Medulla oblongata (tissue), 1 donor: ENCODE data around the gene RAD9A.
"Not testable (repeated sequence)": the region's sequence is repeated elsewhere in the genome, so short reads cannot be mapped to it uniquely, and the experiment has no call there.

Experiments
- DNase-seq: peaks from one replicate; pipeline ENCODE4 v3.0.0-alpha.2; 2015; ENCODE audit errors: extremely low spot score

The RAD9A gene

DNA sequence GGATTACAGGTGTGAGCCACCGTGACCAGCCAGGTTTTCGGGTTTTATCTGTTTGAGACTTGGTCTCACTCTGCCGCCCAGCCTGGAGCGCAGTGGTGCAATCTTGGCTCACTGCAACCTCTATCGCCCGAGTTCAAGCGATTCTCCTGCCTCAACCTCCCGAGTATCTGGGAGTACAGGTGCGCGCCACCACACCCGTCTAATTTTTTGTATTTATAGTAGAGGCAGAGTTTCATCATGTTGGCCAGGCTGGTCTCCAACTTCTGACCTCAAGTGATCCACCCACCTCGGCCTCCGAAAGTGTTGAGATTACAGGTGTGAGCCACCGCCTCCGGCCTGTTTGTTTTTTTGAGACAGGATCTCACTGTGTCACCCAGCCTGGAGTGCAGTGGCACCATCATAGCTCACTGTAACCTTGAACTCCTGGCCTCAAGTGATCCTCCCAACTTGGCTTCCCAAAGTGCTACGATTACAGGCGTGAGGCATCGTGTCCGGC, 35.6 kb downstream of the RAD9A start:
- DNase-seq = not testable (repeated sequence)

DNA sequence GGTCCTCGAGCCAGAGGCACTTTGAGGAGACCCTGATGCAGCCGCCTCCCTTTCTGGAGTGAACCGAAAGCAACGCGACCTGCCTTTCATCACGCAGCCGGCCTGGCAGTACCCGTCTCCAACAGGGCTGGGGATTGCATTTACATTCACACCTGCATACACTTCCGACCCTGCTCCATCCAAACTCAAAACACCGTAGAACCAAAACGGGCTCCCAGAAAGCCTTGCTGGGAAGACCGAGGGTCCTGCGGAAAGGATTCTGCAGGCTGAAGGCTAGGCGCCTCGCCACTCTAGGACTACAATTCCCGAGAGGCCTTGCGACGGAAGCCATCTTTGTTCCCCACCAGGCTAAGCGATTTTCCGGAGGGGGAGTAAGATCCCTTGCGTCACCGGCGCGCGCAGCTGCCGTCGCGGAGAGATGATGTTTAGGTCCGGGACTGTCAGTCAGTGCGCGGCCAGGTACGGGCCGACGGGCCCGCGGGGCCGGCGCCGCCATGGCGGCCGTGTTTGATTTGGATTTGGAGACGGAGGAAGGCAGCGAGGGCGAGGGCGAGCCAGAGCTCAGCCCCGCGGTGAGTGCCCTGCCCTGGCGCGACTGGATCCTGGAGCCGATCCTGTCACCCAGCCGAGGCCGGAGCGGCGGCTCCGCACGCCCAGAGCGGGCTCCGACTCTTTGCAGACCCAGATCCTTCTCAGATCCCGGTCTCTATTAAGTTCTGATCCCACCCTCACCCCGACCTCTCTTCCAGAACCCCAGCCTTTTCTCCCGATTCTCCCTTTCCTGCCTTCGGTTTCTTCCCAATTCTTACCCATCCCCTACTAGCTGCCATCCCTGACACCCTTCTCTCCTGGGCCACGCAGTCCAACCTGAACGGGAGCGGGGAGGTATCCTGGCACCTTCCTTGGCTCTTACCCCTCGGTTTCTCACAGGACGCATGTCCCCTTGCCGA, 36.5 kb downstream of the RAD9A start, which contains the start of gene RPS6KB2:
RPS6KB2 (plus strand) TSS at position 443 of the 950 bp plus-strand sequence; CDS start at position 495, 52 bp downstream.
- peak; percentile 98 for DNase-seq

DNA sequence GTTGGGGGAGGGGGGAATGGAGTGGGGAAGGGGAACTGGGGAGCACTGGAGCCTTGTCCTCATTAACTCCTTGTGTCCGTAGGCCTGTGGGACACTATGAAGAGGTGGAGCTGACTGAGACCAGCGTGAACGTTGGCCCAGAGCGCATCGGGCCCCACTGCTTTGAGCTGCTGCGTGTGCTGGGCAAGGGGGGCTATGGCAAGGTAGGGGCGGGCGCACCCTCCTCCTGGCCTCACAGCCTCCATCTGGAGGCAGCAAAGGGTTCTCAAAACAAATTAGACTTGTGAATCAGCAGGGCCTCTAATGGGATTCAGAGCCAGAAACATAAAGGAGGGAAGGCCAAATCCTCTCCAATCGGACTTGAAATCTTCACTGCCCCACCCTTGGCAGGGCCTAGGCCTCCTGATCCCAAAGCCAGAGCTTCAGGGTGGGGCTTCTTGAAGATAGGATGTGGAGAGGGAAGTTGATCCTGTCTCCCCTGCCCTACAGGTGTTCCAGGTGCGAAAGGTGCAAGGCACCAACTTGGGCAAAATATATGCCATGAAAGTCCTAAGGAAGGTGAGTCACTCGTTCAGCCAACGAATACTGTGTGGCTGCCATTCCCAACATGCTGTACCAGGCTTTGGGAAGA, 37.4 kb downstream of the RAD9A start:
- no peak for DNase-seq

DNA sequence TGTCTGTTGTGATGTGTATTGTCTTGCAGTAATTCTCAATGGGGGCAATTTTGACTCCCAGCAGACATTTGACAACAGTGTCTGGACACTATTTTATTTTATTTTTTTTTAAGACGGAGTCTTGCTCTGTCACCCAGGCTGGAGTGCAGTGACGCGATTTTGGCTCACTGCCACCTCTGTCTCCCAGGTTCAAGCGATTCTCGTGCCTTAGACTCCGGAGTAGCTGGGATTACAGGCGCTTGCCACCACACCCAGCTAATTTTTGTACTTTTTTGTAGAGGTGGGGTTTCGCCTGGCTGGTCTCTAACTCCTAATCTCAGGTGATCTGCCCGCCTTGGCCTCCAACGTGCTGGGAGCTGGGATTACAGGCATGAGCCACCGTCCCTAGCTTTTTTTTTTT, 37.9 kb downstream of the RAD9A start:
- no peak for DNase-seq

DNA sequence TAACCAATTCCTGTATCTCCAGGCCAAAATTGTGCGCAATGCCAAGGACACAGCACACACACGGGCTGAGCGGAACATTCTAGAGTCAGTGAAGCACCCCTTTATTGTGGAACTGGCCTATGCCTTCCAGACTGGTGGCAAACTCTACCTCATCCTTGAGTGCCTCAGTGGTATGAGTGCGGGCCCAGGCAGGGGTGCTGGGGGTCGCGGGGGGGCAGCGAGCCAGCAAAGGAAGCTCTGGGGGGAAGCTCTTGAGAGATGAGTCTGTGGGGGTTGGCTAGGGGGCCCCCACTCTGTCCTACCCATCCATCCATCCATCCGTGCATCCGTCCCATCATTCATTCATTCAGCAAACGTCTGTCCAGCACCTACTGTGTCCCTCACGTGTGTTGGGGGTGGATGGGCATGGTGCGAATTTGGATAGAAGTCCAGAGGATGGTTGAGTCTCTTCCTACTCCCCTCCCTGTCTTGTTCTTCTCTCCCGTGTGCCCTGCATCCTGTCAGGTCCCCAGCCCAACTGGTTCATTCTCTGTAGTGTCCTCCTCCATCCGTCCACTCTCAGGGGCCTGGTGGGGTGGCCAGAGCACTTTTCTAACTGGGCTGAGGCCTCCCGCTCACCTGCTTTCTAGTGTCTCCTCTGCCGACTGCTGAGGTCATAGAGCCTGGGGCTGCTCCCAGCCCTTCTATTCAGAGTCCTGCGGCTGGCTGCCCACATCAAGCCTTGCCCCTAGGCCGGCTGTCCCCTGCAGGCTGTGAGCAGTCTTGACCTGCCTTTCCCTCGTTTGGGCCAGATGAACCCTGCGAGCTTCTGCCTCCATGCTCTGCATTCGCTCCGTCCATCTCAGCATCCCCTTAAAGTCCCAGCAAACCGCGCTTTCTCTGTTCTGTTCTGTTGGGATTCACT, 39.8 kb downstream of the RAD9A start:
- DNase-seq = no peak

DNA sequence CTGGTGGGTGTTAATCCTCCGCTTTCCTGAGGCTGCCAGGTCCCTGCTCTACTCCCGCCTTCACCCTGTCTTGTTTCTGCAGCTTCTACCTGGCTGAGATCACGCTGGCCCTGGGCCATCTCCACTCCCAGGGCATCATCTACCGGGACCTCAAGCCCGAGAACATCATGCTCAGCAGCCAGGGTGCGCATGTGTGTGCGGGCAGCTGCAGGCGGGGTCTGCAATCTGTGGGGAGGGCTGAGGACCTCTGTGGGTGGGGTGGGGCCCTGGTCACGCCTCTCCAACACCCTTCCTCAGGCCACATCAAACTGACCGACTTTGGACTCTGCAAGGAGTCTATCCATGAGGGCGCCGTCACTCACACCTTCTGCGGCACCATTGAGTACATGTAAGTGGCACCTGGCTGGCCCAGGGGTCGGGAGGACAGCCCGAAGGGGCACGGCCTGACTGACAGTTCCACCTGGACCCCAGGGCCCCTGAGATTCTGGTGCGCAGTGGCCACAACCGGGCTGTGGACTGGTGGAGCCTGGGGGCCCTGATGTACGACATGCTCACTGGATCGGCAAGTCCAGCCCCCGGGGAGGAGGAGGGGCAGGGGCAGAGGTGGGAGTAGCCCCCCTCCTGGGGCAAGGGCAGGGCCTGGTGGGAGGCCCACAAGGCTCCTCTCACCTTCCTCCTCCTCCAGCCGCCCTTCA, 41.0 kb downstream of the RAD9A start:
- DNase-seq = no peak

DNA sequence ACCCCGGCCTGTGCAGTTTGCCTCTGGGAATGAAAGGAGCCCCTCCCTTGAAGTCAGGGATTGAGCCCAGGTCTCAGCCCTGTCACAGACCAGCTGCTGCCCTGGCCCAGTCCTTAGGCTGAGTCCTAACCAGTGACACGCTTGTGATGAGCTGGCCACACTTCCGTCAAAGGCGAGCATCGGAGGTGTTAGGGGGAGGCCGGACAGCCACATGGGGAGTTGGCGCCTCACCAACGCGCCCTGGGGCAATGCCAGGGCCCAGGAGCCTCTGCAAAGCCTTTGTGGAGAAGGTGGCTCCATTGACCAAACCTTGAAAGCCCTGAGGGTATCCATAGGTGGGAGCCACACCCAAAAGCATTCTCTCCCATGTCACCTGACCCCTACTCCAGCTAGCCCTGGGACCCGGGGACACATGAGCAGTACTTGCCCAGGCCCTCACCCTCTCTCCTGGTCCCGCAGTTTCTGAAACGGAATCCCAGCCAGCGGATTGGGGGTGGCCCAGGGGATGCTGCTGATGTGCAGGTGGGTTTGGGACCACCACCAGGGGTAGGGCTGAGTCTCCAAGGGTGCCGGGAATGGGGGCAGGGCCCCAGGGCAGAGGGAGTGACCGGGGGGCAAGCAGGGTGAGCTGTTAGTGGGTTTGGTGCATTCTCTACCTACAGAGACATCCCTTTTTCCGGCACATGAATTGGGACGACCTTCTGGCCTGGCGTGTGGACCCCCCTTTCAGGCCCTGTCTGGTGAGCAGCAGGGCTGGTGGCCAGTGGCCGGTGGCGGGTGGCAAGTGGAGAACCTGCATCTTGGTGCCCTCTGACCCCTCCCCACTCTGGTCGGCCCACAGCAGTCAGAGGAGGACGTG, 42.0 kb downstream of the RAD9A start:
- DNase-seq = no peak

DNA sequence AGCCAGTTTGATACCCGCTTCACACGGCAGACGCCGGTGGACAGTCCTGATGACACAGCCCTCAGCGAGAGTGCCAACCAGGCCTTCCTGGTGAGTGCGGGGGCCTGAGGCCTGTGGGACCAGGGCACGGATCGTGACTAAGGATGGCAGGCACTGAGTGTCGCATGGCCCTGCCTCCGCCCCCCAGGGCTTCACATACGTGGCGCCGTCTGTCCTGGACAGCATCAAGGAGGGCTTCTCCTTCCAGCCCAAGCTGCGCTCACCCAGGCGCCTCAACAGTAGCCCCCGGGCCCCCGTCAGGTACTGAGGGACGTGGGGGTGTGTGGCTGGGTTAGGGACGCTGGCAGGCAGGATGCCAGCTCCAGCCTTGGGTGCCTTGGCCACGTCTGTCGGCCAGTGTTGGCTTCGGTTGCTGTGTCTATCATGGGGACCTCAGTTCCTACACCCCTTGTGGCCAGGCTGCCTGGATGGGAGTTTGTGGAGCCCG, 42.7 kb downstream of the RAD9A start:
- no peak for DNase-seq

DNA sequence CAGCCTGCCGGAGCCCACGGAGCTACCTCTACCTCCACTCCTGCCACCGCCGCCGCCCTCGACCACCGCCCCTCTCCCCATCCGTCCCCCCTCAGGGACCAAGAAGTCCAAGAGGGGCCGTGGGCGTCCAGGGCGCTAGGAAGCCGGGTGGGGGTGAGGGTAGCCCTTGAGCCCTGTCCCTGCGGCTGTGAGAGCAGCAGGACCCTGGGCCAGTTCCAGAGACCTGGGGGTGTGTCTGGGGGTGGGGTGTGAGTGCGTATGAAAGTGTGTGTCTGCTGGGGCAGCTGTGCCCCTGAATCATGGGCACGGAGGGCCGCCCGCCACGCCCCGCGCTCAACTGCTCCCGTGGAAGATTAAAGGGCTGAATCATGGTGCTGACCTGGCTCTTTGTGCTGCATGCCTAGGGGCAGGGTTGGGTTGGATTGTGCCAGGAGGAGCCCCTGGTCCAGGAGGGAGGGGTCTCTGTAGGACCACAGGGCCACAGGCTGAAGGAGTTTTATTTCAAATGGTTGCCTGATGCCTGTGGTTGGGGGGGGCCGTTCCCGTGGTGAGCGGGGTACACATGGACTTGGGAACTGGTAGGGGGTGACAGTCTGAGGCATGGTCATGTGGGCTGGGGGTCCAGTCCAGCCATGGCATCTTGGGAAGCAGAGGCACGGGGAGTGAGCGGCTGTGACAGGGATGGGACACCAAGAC, 43.4 kb downstream of the RAD9A start:
- DNase-seq = no peak

DNA sequence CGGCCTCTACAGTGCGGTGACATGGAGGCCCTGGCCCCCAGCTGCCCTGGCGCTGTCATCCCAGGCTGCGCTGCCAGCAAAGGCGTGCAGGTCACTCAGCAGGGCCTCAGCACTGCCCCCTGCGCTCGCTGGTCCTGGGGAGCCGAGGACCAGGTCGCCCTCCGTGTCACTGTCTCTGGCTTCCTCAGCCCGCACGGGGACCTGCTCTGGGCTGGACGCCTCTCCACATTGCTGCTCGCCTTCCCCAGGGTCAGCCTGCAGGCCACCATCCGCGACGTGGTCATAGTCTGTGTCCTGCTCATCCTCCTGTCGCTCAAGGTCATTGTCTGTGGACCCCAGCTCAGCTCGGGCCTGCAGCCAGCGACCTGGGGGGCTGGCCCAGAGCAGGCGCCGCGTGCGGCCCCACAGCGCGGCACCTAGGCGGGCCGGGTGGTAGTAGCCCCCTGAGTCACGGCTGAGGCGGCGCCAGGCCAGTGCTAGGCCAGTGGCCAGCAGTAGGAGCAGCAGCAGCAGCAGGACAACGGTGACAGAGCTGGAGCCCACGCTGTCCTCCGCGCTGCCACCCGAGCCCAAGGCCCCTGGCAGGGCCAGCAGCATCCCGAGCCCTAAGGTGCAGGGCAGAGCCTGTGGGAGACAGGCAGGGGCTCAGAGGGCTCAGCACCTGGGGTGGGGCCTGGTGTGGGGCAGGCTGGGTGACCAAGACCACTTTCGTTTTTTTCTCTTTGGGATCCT, 44.1 kb downstream of the RAD9A start:
- no peak for DNase-seq

DNA sequence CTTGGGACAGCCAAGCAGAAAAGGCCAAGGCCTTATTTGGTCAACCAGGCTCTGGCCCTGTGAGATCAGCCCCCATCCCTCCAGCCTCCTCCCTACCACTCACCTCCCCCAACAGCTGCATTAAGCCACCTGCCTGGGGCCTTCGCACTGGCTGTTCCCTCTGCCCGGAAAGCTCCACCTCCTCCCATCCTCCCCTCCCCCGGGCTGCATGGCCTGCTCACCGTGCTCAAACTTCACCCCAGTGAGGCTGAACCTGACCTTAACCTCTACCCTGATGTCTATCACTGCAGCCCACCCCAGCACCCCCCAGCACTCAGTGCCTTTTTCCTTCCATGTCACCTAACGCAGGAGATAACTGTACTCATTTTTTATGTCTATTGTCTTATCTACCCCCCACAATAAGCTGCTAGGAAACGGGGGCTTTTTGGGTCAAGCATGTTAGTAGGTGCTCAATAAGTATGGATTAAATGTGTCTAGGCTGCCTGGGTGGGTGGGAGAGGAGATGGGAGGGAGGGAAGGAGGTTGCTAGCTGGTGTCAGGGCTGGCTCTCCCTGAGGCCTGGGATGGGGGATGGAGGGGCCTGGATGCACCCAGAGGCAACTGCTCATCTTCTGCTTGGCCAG, 44.8 kb downstream of the RAD9A start:
- no peak for DNase-seq

DNA sequence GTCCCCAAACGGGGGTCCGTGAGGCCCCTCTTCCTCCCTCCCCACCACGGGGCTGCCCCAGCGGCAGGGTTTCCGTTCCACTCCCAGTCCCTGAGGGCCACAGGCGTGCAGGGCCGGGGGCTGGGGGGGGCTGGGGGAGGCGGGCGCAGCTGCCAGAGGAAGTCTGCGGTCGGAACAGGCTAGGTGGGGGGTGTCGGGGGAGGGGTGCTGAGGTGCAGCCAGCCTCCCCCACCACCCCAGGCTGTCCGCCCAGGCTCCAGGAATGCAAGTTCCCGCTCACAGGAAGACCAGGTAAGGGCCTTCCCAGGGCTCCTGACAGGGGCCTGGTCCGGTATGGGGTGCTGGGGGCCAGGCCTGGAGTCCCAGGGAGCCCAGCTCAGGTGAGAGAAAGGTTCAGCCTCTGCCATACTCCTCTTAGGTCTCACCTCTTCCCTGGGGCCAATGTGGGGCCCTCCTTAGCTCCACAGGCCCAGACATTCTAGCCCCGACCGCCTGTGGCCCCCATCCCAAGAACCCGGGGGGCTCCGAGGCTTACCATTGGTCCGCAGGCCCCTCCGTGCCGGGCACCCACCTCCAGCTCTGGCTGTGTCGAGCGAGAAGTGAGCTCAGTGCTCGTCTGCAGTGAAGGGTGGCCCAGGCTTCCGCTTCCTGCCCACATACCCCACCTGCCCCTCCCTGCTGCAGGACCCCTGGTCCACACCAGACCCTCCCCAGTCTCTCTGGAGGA, 45.5 kb downstream of the RAD9A start, which contains the start of gene PTPRCAP:
PTPRCAP (minus strand) TSS at position 601 of the 727 bp plus-strand sequence; CDS start at position 538, 63 bp downstream.
- DNase-seq = no peak

DNA sequence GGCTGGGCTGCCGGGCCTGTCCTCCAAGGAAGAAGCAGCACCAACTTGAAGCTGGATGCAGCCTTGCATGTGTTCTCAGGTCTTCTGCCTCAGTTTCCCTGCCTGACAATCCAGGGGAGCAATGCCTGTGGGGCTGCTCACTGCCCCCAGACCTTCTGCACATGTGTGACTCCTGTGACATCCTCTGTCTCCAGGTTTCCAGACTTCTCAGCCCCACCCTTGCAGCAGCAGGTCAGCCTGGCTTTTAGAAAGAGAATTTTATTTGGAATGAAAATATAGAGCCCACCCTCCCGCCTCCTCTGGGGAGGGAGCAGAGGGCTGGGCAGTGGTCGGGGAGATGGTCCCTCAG, 46.0 kb downstream of the RAD9A start:
- DNase-seq = no peak

DNA sequence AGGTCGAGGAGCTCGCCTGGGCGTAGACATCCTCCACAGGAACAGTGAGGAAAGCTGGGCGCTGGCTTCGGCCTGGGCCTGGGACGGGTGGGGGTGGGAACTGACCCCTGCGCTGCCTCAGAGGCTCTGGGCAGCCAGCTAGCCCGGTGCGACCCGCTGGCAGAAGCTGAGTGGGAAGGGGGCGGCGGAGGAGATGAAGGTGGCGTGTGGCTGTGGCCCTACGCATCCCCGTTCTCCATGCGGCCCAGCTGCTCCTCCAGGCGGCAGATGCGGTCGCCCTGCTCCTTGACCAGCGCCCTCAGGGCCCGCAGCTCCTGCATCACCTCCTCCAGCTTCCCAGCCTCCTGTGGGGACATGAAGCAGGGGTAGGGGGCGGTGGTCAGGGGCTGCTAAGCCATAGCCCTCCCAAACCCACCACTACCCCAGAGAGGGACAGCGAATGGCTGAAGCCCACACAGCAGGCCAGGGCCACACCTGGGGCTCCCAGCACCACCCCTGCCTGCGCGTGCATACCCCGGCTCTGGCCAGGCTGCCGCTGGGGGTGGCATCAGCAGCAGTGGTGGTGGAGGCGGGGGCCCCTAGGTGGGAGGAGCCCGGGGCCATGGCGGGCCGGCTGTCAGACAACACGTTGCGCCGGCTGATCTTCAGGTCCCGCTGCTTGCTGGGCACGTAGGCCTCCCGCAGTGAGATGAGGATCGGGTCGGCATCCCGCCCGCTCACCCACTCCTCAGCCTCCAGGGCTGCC, 46.5 kb downstream of the RAD9A start:
- no peak for DNase-seq

DNA sequence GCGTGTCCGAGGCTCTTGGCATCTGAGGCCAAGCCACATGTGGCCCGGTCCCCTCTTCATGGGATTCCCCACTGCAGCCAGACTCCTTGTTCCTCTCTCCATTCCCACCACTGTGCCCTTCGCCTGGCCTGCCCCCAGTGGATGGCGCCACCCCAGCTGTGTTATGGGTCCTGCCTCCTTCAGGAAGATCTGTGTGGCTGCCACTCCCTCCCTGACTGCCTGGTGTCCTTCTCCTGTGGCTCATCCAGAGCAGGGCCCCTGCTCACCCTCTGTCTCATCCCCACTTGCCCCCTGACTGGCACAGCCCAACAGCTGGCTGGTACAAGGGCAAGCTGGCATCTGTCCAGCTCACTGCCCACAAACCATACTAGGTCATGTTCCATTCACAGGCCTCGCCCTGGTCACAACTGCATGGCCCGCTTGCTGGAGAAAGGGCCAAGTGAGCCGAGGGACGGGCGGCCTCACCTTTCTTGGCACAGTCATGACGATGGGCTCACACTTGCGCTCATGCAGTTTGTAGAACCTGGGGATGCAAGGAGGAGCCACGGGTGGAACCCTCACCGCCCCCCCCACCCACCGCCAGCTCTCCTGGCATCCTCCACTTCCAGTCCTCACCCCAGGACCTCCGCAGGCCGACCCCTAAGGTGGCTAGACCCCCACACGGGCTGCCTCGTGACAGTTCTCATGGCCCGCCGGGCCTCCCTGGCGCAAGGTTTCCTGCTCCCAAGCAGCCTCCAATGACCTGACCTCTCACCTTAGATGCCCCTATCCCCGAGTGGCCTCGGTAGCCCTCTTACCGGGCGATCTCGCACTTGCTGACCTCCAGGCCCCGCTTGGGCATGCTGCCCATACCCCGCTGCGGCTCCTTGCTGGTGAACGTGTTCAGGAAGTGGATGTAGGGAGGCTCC, 47.8 kb downstream of the RAD9A start:
- DNase-seq = no peak
